Stimulated activated CD4-positive, alpha-beta T cell treated with anti-CD3 and anti-CD28 coated beads, Interleukin-4, amount 100 ng/mL, for 24 hours (primary cell): ENCODE data around the gene MAMDC2.

Source experiments
- DNase-seq: peaks from one replicate; pipeline ENCODE4 v3.0.0-alpha.2; 2020

The MAMDC2 gene, protein sequence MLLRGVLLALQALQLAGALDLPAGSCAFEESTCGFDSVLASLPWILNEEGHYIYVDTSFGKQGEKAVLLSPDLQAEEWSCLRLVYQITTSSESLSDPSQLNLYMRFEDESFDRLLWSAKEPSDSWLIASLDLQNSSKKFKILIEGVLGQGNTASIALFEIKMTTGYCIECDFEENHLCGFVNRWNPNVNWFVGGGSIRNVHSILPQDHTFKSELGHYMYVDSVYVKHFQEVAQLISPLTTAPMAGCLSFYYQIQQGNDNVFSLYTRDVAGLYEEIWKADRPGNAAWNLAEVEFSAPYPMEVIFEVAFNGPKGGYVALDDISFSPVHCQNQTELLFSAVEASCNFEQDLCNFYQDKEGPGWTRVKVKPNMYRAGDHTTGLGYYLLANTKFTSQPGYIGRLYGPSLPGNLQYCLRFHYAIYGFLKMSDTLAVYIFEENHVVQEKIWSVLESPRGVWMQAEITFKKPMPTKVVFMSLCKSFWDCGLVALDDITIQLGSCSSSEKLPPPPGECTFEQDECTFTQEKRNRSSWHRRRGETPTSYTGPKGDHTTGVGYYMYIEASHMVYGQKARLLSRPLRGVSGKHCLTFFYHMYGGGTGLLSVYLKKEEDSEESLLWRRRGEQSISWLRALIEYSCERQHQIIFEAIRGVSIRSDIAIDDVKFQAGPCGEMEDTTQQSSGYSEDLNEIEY

GRCh38 chr9:70043689-70044489 is at the start of gene MAMDC2:
MAMDC2 (plus strand) TSS chr9:70043848; CDS start chr9:70044198, 350 bp downstream.
- no peak for DNase-seq

DNA sequence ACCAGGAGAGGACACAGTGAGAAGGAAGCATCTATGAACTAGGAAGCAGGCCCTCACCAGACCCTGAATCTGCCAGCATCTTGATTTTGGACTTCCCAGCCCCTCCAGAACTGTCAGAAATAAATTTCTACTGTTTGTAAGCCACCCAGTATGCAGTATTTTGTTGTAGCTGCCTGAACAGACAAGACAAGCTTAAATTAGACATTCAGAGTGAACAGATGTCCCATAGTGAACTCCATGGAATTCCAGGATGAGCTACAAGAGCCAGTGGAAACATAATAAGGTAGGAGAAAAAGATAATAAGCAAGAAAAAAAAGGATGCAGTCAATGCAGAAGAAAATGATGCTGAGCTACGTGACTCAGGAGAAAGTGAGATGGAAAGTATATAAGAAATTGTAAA is 47.8 kb upstream of the MAMDC2 start:
- DNase-seq, result no peak

- no peak for DNase-seq
Measured at GRCh38 chr9:69996967-69997366, 46.7 kb upstream of the MAMDC2 start.

- DNase-seq, result no peak
Measured at GRCh38 chr9:69997524-69997923, 46.1 kb upstream of the MAMDC2 start.

DNA sequence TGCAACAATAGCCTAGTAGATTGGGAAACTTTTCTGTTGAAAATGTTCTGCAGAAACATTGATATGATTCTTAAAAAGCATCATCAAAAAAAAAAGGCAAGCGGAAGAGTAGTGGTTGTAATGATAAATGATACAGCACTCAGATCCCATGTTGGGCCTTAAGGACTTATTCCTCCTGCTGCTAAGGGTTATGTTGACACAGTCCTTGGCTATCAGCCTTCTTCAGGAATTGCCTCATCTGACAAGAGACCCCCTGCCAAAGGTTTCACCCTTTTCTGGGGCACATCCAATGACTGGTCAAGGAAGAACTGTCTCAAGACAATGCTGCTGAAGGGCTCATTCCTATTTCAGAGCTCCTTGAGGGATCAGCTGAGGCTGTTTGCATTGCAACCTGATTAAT is 44.3 kb upstream of the MAMDC2 start:
- no peak for DNase-seq

DNA sequence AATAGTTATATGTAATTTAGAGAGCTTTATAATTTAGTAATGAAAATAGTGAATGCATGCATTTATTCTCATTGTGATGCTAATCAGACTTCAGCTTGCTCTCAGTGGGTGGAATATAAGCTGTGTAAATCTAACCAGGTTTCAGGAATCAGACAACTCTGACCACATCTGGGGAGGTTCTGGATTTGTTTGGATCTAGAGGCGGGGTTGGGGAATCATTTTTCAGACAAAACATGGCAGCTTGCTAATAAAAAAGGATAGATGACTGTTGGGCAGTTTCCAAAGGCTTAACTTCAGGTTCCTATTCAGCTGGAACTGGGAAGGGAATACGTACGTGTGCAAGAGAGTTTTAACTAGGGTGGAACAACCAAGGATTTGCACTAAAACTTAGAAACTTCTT is 43.2 kb upstream of the MAMDC2 start:
- DNase-seq, result no peak

DNA sequence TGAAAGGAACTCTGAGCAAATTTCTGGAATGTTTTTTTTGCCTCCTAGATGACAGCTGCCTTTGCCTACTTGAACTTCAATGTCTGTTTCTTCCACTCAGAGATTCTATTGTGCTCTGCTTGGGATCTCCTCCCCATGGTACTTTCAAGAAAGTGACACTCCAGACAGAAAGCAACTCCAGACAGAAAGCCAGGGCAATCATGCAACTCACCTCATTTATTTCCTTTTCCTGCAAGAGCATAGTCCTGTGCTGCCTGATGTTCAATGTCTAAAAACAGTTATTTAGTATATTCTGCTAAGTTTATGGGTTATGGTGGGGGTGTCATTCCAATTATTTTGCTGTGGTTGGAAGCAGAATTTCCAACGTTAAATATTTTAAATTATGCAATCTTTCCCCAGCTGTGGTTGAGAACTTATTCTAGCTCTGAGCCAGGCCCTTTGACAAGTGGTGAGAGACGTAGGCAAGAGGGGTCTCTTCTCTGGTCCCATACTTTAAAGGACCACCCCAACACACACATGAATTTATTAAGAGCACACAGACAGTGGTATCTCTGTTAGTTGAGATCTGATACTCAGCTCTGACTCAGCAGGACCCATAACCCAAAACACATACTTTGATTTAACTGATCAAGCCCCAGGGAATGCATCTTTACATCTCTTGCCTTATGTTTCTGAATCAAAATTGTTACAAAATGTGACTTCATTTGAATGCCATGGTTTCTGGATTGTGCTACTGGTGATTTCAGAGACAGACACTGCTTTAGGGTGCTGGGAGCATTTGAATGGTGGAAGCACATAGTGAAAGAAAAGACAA is 39.5 kb upstream of the MAMDC2 start:
- no peak for DNase-seq

DNA sequence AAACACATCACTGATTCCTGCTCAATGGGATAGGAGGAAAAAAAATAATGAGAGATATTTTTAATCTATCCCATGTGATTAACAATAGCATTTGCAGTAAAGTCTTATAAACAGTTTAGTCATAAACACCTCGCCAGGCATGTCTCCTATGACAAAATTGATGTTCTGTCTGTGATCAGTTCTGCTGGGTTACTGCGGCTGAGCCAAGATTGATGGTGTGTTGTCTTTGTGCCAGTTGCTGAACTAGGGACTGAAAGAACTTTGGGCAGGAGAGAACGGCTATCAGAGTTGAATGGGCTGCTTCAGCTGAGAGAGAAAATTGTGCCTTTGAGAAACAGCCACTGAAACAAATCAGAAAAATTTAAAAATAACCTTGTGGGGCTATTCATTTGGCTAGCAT is 37.3 kb upstream of the MAMDC2 start:
- no peak for DNase-seq

GRCh38 chr9:70007831-70008230 is 35.8 kb upstream of the MAMDC2 start:
- no peak for DNase-seq

DNA sequence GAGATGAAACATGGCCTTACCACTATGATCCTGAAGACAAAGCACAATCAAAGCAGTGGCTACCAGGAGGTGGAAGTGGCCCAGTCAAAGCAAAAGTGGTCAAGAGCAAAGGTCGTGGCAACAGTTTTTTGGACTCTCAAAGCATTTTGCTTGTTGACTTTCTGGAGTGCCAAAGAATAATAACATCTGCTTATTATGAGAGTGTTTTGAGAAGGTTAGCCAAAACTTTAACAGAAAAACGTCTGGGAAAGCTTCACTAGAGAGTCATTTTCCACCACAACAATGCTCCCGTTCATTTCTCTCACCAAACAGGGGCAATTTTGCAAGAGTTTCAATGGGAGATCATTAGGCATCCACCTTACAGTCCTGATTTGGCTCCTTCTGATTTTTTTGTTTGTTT is 33.6 kb upstream of the MAMDC2 start:
- no peak for DNase-seq

GRCh38 chr9:70011366-70011765 is 32.3 kb upstream of the MAMDC2 start:
- no peak for DNase-seq

- no peak for DNase-seq
Measured at GRCh38 chr9:70012569-70012968, 31.1 kb upstream of the MAMDC2 start.

DNA sequence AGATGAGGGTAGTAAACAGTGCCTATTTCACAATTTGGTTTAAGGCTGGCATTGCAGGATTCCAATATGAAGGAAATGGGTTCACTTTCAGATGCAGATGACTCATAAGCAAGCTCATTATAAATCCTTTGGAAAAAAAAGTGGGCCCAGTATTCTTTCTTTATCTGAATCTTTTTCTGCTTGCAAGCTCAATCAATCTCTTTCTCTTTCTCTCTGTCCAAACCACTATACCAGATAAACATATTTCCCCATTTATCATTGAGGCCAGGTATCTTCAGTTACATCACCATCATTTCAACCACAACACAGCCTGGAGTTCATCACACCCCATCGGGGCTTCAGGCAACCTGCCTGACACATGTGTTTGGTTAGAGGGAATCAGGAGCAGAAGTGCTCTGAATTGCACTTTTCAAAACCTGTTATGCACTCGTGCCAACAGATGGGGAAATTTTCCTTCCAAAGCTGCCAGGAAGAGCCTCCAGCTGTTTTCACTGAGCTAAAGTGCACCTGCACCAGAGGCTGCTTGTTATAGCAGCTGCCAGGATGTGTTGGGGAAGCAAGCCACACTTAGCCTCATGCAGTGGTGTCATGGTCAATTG is 30.0 kb upstream of the MAMDC2 start:
- DNase-seq, result no peak

GRCh38 chr9:70015099-70015498 is 28.5 kb upstream of the MAMDC2 start:
- DNase-seq, result no peak

GRCh38 chr9:70020217-70020616 is 23.4 kb upstream of the MAMDC2 start:
- no peak for DNase-seq

DNA sequence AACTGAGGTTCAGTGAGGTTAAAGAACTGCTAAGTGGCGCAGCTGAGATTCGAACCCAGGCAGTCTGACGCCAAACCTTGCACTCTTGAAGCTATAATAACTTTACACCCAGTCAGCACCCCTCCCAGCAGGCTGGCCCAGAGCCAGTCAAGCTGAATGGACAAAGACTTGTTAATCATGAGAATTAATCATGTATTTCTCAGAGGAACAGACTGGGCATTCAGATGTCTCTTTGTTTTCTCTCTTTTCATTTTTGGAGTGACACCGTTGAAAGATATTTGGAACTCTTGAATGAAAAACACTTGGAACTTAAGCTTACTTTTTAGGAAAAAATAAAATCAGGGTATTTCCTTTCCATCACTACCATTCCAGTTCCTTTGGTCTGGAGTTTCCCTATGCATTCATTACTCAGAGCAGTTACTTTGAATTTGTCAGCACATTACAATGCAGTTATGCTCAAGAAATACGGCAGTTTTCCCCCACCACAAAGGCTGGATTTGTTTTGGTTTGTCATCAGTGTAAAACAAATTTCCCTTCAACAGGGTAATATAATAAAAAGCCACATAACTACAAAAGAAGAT is 22.6 kb upstream of the MAMDC2 start:
- DNase-seq, result no peak

- DNase-seq, result no peak
Measured at GRCh38 chr9:70028287-70028686, 15.4 kb upstream of the MAMDC2 start.

GRCh38 chr9:70030156-70030555 is 13.5 kb upstream of the MAMDC2 start:
- DNase-seq, result no peak

DNA sequence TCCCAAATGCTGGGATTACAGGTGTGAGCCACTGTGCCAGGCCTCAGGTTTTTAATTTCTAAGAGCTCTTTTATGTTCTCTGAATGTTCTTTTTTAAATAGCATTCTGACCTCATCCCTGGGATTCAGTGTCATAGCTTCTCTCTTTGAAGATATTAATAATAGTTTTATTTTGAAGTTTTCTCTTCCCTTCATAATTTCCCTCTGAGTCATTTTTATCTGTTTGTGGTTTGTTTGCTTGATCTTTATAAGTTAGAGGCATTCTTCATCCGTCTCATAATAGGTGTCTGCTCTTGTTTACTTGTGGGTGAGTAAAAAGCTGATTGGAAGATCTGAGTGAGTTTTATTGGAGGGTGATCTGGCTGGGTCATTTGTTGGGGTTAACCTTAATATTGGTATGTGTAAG is 12.5 kb upstream of the MAMDC2 start:
- DNase-seq, result no peak

- no peak for DNase-seq
Measured at GRCh38 chr9:70034271-70034711, 9.4 kb upstream of the MAMDC2 start.

DNA sequence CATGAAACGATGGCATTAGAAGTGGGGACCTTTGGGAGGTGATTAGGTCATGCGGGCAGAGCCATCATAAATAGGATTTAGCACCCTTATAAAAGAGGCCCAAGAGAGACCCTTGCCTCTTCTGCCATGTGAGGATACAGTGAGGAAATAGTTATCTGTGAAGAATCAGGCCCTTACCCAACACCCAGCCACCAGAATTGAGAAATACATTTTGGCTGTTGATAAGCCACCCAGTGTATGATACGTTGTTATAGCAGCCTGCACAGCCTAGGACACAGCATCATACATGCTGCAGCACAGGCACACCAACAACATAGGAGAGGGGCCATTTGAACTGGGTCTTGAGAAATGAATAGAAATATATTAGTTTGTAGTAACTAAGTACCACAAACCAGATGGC is 8.0 kb upstream of the MAMDC2 start:
- no peak for DNase-seq

DNA sequence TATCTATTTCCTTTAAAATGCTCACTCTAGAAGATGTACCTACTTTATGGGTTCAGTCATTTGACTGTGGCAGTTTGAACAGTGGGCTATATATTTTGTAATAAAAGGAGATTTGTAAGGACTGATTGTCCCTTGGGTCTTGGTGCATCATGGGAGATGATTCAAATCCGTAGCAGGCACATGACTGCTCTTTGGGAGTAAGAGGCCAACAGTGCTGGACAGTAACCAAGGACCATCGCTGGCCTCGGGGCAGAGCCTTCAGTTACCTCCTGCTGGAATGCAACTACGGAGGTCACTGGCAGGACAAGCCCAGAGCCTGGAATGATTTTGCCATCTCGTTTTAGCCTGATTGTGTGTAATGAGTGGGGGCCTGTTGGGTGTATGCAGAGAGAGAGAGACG is 7.0 kb upstream of the MAMDC2 start:
- no peak for DNase-seq
